ENCODE data around the gene MGAT5B.

MGAT5B gene

DNA sequence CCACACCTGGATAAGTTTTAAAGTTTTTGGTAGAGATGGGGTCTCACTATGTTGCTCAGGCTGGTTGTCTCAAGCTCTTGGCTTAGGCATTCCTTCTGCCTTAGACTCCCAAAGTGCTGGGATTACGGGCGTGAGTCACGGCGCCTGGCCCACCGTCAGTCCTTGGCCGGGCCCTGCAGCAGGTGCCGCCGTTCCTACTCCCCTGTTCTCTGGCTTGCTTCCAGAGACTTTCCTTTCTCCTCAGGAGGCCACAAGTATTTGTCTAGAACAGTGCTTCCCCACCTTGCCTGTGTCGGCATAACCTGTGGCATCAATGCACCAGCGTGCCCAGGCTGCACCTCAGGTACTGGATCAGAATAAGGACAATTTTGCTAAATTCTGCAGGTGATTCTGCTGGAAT, 3.0 kb upstream of the MGAT5B start:
- Mint-ChIP-seq H3K36me3 (no peaks in the 10 kb centered on the region), H3K4me3 (no peak overlapping the region), H3K4me1 (peaks cover 5% of the 10 kb centered on the region), H3K27me3 (peaks cover 23% of the 10 kb centered on the region), H3K9me3 (no peaks in the 10 kb centered on the region), H3K27ac (no peak overlapping the region)
- DNase-seq (ENCODE audit: low spot score in 2 of 2) (no peak), ATAC-seq (ENCODE audit: low read depth) (no peak)

DNA sequence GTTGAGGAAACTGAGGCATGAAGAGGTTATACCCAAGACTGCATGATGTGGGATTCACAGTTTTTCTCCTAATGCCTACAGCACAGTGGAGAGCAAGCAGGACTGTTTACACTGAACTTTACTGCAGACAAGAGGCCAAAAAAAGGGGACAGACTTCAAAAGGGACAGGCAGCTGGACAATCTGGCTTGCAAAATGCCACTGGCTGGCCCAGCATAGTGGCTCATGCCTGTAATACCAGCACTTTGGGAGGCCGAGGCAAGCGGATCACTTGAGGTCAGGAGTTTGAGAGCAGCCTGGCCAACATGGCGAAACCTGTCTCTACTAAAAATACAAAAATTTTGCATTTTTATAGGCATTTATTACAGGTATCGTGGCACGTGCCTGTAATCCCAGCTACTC, 2.0 kb upstream of the MGAT5B start:
- Mint-ChIP-seq H3K4me1 (peaks cover 5% of the 10 kb centered on the region), H3K27ac (no peak overlapping the region)

DNA sequence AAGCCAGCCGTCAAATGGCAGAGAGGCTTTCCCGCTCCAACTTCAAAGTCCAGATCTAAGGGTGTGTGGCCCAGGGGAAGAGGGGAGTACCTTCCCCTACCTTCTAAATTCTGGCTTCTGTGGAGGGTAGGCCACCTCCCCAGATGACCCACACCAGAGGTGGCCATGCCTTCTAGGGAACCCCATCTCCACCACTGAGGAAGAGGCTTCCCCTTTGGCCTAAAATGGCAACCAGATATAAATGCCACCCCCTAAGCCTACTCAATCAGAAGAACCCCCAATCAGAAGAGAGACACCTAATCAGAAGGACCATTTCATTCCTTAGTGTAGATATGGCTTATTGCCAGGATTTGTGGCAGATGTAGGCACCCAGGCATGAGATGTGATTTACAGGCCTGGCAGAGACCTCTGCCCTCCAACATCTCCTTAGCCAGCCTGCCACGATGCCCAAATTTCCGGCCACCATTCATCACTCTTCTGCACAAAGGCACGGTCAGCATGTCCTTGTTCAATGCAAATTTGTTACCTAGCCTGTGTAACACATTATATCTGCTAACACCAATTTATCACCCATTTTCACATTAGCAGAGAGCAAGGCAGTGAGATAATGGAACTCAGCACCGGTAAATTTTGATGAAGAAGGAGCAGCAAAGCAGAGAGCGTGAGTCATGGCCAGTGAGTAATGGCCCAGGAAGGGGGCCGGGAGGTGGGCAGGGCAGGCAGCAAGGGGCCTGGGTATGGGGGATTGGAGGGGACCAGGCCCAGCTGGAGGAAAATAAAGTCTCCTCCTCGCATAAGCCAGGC, 1.2 kb upstream of the MGAT5B start:
- ATAC-seq (ENCODE audit: low read depth): no peak
- Mint-ChIP-seq H3K27ac (no peak overlapping the region), H3K9me3 (no peaks in the 10 kb centered on the region)

More for the DNA sequence above, 2.0 kb upstream of the MGAT5B start:
- DNase-seq (ENCODE audit: low spot score in 2 of 2) (no peak), ATAC-seq (ENCODE audit: low read depth) (no peak)
- no peak overlapping the region for H3K4me3 Mint-ChIP-seq
- no peaks in the 10 kb centered on the region for H3K36me3 Mint-ChIP-seq
- peaks cover 23% of the 10 kb centered on the region for H3K27me3 Mint-ChIP-seq
- H3K9me3 Mint-ChIP-seq: no peaks in the 10 kb centered on the region

DNA sequence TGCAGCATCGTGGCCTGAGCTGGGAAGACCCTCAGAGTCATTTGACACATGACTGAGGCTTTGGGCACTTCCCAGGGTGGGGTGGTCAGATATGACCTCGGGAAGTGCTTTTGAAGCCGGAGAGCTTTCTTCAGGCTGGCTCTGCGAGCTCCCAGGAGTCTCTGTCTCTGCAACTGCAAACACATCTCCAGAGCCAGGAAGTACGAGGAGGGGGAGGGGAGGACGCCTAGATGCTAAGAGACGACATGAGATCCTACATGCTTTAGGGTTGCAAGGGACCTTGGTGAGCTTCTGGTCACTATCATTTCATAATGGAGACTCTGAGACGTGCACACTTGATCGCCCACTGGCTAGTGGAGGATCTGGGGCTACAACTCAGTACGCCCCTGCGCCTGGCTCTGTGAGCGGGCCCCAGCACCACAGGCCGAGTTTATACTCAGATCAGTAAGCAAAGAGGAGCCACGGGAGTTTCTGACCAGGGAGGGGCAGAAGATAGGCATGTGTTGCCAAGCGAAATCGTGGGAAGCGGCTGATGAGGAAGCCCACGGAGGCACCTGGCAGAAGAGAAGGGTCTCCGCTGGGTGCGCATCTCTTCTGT, 527 bp upstream of the MGAT5B start:
- no peaks in the 10 kb centered on the region for H3K36me3 Mint-ChIP-seq
- no peak overlapping the region for H3K27ac Mint-ChIP-seq
- peak overlapping the region; percentile 84 for H3K4me3 Mint-ChIP-seq
- H3K4me1 Mint-ChIP-seq: peaks cover 9% of the 10 kb centered on the region
- no peaks in the 10 kb centered on the region for H3K9me3 Mint-ChIP-seq
- no peak for DNase-seq (ENCODE audit: low spot score in 2 of 2)
- H3K27me3 Mint-ChIP-seq: peaks cover 24% of the 10 kb centered on the region
- ATAC-seq (ENCODE audit: low read depth): no peak

More for the DNA sequence above, 1.2 kb upstream of the MGAT5B start:
- Mint-ChIP-seq H3K4me1 (peaks cover 5% of the 10 kb centered on the region), H3K36me3 (no peaks in the 10 kb centered on the region), H3K4me3 (peak overlapping the region; percentile 68), H3K27me3 (peaks cover 21% of the 10 kb centered on the region)
- DNase-seq (ENCODE audit: low spot score in 2 of 2): no peak

DNA sequence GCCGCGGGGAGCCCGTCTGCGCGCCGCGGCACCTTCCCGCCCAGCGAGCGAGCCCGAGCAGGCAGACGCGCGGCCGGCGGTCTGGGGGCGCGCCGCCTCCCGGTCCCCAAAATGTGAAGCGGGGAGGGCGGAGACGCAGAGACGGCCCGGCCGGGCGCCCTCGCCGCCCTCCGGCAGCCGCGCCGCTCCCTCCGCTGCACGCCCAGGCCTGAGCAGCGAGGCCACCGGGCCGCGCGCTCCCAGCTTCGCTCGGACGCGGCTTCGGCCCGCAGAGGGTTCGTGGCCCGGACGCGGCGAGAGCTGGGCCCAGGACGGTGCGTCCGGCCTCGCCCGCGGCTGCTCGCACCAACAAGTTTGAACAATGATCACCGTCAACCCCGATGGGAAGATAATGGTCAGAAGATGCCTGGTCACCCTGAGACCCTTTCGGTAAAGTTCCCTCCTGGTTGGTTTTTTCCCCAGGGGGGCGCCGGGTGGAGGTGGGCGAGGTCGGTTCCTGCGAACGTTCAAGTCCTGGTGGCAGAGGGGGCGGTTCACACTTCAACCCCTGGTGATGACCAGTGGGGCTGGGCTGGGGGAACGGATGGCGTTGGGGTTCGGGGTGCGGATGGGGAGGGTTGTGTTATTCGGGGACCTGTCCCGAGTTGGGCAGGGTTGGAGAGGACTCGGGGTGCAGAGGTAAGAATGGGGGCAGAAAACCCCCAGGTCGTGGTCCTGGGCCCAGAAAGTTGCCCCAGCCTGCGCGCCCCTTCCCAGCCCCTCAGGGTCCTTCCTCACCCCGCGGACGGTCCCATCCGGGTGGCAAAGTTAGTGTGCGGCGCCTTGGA, 678 bp downstream of the MGAT5B start:
- H3K9me3 Mint-ChIP-seq: no peaks in the 10 kb centered on the region
- H3K27me3 Mint-ChIP-seq: peaks cover 27% of the 10 kb centered on the region
- H3K27ac Mint-ChIP-seq: no peak overlapping the region
- ATAC-seq (ENCODE audit: low read depth): no peak
- no peaks in the 10 kb centered on the region for H3K36me3 Mint-ChIP-seq
- peak overlapping the region; percentile 2 for H3K4me3 Mint-ChIP-seq
- peaks cover 10% of the 10 kb centered on the region for H3K4me1 Mint-ChIP-seq
- DNase-seq (ENCODE audit: low spot score in 2 of 2): no peak

DNA sequence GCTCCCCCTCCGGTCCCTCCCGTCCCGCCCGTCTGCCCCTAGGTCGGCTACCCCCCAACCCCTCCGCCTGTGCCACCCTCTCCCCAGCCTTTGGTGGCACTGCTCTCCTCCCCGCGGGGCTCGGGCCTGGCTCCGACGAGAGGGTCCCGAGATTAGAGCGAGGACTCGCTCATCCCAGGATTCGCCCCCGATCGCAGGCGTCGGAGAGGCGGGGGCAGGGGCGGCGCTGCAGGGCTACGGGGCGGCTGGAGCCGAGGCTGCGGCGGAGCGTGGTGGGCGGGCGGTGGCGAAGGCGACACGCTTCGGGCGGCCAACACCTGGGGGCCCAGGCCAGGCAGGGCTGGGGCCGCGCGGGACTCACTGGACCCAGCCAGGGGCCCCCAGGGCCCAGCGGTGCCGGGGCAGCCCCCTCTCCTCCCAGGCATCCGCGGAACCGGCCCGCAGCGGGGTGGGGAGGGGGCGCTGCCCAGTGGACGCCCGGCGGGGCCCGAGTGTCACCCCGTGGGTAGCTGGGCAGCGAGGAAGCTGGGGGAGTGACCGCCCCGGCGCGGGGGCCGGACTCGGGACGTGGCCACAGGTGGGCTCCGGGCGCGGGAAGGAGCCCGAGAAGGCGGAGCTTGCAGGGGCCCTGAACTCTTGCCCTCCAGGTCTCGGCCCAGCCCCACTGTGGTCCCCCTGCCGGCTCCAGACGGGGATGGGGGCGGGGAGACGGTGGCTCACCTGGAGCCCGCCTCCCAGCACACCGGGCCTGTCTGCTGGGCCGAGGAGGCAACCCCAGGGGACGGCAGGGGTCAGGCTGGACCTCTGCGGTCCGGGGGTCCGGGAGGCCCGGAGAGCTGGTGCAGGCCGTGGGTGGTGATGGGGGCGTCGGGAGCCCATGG, 1.5 kb downstream of the MGAT5B start:
- DNase-seq (ENCODE audit: low spot score in 2 of 2) (peak in 1 of 2 donors; percentile 13), ATAC-seq (ENCODE audit: low read depth) (no peak)
- Mint-ChIP-seq H3K27ac (no peak overlapping the region), H3K4me3 (no peak overlapping the region), H3K4me1 (peaks cover 10% of the 10 kb centered on the region), H3K27me3 (peaks cover 31% of the 10 kb centered on the region), H3K9me3 (peaks cover 3% of the 10 kb centered on the region), H3K36me3 (peaks cover 3% of the 10 kb centered on the region)

DNA sequence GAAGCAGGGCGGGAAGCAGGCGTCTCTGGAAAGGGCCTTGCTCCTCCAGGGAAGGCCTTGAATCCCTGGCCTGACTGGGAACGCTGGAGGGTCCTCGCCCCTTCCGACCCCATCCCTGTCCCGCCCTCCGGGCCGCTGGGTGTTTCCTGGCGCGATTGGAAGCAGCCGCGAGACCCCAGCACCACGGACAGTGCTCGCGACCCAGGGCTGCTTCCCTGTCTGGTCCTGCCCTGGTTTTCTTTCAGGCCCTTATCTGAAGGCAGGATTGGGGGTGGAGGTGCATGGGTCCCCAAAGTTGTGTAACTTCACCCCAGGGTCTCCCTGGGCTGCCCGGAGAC, 2.1 kb downstream of the MGAT5B start:
- DNase-seq (ENCODE audit: low spot score in 2 of 2): no peak
- peaks cover 10% of the 10 kb centered on the region for H3K4me1 Mint-ChIP-seq
- H3K27ac Mint-ChIP-seq: no peak overlapping the region
- peaks cover 30% of the 10 kb centered on the region for H3K27me3 Mint-ChIP-seq
- ATAC-seq (ENCODE audit: low read depth): no peak
- peaks cover 4% of the 10 kb centered on the region for H3K9me3 Mint-ChIP-seq
- peaks cover 3% of the 10 kb centered on the region for H3K36me3 Mint-ChIP-seq
- no peak overlapping the region for H3K4me3 Mint-ChIP-seq

DNA sequence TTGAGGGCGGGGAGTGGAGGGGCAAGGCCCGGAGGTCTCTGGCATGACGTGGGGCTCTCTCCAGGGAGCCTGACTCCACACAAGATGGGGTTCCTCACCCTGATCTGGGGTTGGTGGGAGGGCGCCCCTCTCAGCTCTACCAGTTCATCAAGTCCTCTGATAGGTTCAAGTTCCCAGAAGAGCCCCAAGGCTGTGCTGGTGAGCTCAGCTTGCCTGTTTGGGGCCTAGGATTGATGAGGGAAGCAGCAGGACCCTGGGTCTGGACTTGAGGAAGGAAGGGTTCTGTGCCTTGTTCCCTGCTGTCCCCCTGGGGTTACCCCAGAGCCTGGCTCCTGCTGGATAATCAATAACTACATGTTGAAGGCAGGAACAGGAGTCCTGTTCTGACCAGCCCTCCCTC, 3.5 kb downstream of the MGAT5B start:
- peaks cover 24% of the 10 kb centered on the region for H3K27me3 Mint-ChIP-seq
- peaks cover 6% of the 10 kb centered on the region for H3K36me3 Mint-ChIP-seq
- no peak for ATAC-seq (ENCODE audit: low read depth)
- no peak overlapping the region for H3K27ac Mint-ChIP-seq
- H3K4me3 Mint-ChIP-seq: no peak overlapping the region
- peaks cover 8% of the 10 kb centered on the region for H3K9me3 Mint-ChIP-seq
- H3K4me1 Mint-ChIP-seq: peaks cover 10% of the 10 kb centered on the region
- DNase-seq (ENCODE audit: low spot score in 2 of 2): no peak

DNA sequence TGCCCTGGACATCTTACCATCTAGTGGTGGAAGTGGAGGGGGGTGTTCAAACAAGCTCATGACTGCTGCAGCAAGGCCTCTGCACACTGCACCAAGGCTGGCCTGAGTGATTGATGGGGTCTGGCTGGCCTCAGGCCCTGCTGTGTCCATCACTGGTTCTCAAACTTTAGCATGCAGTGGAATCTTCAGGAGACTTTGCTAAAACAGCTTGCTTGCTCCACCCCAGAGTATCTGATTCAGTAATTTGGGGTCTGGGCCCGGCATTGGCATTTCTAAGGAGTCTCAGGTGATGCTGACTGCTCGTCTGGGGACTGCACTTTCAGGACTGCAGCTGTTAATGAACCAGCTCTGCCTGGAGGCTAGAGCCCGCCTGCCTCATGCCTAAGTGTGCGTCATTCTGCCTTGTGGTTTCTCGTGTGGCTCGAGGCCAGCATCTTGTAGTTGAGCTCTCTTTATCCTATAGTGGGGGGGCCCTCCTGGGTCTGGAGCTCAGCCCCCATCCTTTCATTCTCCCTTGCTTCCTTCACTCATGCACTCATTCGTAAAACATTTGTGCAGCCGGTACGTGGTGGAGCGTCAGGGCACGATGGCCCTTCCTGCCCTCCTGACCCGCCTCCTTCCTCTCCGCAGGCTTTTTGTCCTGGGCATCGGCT, 4.1 kb downstream of the MGAT5B start:
- no peak overlapping the region for H3K27ac Mint-ChIP-seq
- ATAC-seq (ENCODE audit: low read depth) (no peak), DNase-seq (ENCODE audit: low spot score in 2 of 2) (no peak)
- peaks cover 6% of the 10 kb centered on the region for H3K36me3 Mint-ChIP-seq
- H3K4me1 Mint-ChIP-seq: peaks cover 10% of the 10 kb centered on the region
- H3K9me3 Mint-ChIP-seq: peaks cover 8% of the 10 kb centered on the region
- H3K27me3 Mint-ChIP-seq: peaks cover 19% of the 10 kb centered on the region
- H3K4me3 Mint-ChIP-seq: no peak overlapping the region

DNA sequence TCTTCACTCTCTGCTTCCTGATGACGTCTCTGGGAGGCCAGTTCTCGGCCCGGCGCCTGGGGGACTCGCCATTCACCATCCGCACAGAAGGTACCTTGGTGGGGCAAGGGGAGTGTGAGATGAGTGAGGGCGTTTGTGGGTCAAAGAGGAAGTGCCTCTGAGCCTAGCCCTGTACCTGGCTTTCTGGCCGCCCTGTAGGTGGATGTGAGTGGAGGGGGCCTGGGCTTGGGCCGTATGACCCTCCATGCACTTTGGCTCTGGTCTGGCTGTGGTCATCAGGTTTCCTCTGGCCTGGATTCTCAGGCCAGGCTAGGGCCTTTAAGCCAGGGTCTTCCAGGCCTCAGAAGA, 4.6 kb downstream of the MGAT5B start:
- H3K36me3 Mint-ChIP-seq: peaks cover 6% of the 10 kb centered on the region
- no peak overlapping the region for H3K27ac Mint-ChIP-seq
- ATAC-seq (ENCODE audit: low read depth) (no peak), DNase-seq (ENCODE audit: low spot score in 2 of 2) (no peak)
- H3K27me3 Mint-ChIP-seq: peaks cover 15% of the 10 kb centered on the region
- no peak overlapping the region for H3K4me3 Mint-ChIP-seq
- H3K9me3 Mint-ChIP-seq: peaks cover 8% of the 10 kb centered on the region
- H3K4me1 Mint-ChIP-seq: peaks cover 6% of the 10 kb centered on the region

DNA sequence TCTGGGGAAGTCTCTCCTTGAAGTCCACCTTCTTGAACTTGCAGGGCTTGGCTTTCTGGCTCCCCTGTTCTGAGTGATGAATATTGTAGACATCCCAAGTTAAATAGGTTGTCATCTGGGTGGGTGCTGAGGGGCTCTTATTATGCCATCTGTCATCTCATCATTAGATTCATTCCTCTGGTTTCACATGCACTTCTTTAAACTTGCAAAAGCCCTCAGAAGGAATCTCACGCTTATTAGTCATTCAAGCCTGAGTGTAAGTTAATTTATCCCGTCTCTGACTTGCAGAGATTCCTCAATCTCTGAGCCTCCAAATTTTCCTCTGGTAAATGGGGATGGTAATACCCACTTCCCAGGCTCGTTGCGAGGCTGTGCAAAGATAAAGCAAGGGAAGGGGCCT, 5.7 kb downstream of the MGAT5B start:
- Mint-ChIP-seq H3K4me3 (no peak overlapping the region), H3K4me1 (peaks cover 5% of the 10 kb centered on the region), H3K36me3 (peaks cover 6% of the 10 kb centered on the region), H3K9me3 (peaks cover 8% of the 10 kb centered on the region), H3K27me3 (peaks cover 15% of the 10 kb centered on the region), H3K27ac (no peak overlapping the region)
- no peak for ATAC-seq (ENCODE audit: low read depth)
- no peak for DNase-seq (ENCODE audit: low spot score in 2 of 2)

DNA sequence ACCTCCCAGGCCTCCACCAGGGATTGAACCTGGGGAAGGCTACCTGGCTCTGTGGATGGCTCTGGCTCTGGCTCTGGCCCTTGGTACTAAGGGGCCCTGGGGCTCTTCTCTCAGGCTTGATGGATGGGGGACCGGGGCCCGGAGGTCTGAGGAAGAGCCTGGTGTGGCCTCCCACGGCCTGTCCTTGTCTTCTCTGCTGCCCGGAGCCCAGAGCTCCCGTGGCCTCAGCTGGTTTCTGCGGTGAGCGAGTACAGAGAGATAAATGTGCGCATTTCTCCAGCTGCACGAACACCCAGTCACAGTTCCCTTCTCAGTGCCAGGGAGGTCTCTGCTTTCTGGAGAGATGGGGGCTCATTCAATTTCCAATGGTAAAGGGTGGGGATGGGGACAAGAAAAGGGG, 9.2 kb downstream of the MGAT5B start:
- DNase-seq (ENCODE audit: low spot score in 2 of 2) (no peak), ATAC-seq (ENCODE audit: low read depth) (no peak)
- H3K4me3 Mint-ChIP-seq: no peak overlapping the region
- peaks cover 8% of the 10 kb centered on the region for H3K9me3 Mint-ChIP-seq
- peaks cover 21% of the 10 kb centered on the region for H3K27me3 Mint-ChIP-seq
- H3K27ac Mint-ChIP-seq: no peak overlapping the region
- H3K4me1 Mint-ChIP-seq: peaks cover 3% of the 10 kb centered on the region
- peaks cover 6% of the 10 kb centered on the region for H3K36me3 Mint-ChIP-seq

DNA sequence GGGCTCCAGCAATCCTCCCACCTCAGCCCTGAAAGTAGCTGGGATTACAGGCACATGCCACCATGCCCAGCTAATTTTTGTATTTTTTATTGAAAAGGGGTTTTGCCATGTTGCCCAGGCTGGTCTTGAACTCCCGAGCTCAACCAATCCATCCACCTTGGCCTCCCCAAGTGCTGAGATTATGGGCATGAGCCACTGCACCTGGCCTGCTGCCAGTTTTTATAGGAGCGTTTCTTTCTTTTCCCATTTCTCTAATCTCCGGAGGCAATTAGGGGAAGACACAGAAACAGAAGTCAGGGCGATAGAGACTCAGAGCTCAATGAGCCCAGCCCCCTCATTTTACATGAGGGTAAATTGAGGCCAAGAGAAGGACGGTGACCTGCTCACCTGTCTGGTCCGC, 10.4 kb downstream of the MGAT5B start:
- Mint-ChIP-seq H3K4me3 (no peak overlapping the region), H3K36me3 (peaks cover 6% of the 10 kb centered on the region), H3K27me3 (peaks cover 15% of the 10 kb centered on the region), H3K4me1 (no peaks in the 10 kb centered on the region), H3K27ac (no peak overlapping the region), H3K9me3 (peaks cover 8% of the 10 kb centered on the region)
- DNase-seq (ENCODE audit: low spot score in 2 of 2): no peak
- ATAC-seq (ENCODE audit: low read depth): no peak

All from memory B cell (primary cell).